ENCODE results near the gene MCTP1. TPM values are rescaled to one million over a fixed set of nuclear protein-coding genes. Genes with fewer than 3 reads are reported as not detected.

The MCTP1 gene
- total and polyA plus RNA-seq, 10 of the 15 experiments (the other 5 are each of a cell fraction or from before 2014, with no cell fraction given), result 12.6 to 45.9 (median 18.8) TPM

DNA sequence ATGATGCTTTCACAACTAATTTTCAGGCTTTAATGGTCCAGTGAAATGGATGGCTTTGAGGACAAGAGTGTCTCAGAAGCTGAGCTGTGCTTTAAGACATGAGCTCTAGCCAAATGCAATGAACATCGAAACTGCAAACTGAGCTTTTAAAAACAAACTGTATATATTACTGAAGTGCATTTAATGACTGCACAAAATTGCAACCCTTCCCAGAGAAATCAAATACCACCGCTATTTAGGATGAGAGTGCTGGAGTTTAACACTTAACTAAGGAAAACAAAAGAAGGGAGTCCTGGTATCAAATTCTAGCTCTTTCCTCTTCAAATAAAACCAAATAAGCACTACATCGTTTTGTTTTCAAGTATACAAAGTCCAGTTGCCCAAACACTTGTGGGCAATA, 502.5 kb downstream of the MCTP1 start:
- Histone ChIP-seq H3K36me3 (ENCODE audit: control insufficient read depth in 2 of 2, insufficient read depth in 2 of 2, low read length in 1 of 2) (no peaks in the 10 kb centered on the region), H2AFZ (ENCODE audit: control insufficient read depth, low read depth, low read length) (no peak overlapping the region), H3K9me3 (replicated peaks; ENCODE audit: control insufficient read depth, insufficient read depth, low read length) (no peaks in the 10 kb centered on the region), H3K27me3 (replicated peaks in 1 of 2; ENCODE audit: control insufficient read depth in 2 of 2, insufficient read depth in 2 of 2, low read length in 1 of 2) (no peaks in the 10 kb centered on the region), H4K20me1 (ENCODE audit: control insufficient read depth, insufficient read depth) (no peaks in the 10 kb centered on the region), H3K9ac (ENCODE audit: control insufficient read depth, insufficient read depth, low read length) (no peak overlapping the region), H3K4me3 (no peak overlapping the region), H3K27ac (ENCODE audit: control insufficient read depth, insufficient read depth) (no peak overlapping the region), H3K4me2 (ENCODE audit: control insufficient read depth, insufficient read depth) (no peak overlapping the region), H3K79me2 (ENCODE audit: control insufficient read depth, insufficient read depth, low read length) (no peaks in the 10 kb centered on the region), H3K4me1 (ENCODE audit: control insufficient read depth, insufficient read depth, low read length) (no peaks in the 10 kb centered on the region)
- no peak for DNase-seq (ENCODE audit: low read depth, low spot score)
- ChIA-PET RAD21 (ENCODE audit: unreplicated experiment) (interaction anchor here (0.9 to 1.2 kb wide), 2 partner anchors 33 to 39 kb away, joined by 3 read pairs; no protein-coding TSS in a partner anchor), CTCF (interaction anchor here (0.6 to 2.2 kb wide), 4 partner anchors 12 to 45 kb away, joined by 3 to 7 read pairs (median 4); no protein-coding TSS in a partner anchor), SMC1A (ENCODE audit: uncharacterized antibody, unreplicated experiment) (interaction anchor here (0.6 to 2.1 kb wide), 9 partner anchors 9 to 258 kb away, joined by 3 to 6 read pairs (median 4); no protein-coding TSS in a partner anchor), POLR2A (interaction anchor here (0.8 kb wide), 1 partner anchor 9 kb away, joined by 7 read pairs; no protein-coding TSS in a partner anchor)
- in situ Hi-C loops (cut with MboI) (no loop called here), intact Hi-C loops (cut with micrococcal nuclease; ENCODE audit: unreplicated experiment) (no loop called here)
- no peak for ATAC-seq
- BruUV-seq (replicated peaks), result no TSS peak
- TF ChIP-seq, protein P1, sequence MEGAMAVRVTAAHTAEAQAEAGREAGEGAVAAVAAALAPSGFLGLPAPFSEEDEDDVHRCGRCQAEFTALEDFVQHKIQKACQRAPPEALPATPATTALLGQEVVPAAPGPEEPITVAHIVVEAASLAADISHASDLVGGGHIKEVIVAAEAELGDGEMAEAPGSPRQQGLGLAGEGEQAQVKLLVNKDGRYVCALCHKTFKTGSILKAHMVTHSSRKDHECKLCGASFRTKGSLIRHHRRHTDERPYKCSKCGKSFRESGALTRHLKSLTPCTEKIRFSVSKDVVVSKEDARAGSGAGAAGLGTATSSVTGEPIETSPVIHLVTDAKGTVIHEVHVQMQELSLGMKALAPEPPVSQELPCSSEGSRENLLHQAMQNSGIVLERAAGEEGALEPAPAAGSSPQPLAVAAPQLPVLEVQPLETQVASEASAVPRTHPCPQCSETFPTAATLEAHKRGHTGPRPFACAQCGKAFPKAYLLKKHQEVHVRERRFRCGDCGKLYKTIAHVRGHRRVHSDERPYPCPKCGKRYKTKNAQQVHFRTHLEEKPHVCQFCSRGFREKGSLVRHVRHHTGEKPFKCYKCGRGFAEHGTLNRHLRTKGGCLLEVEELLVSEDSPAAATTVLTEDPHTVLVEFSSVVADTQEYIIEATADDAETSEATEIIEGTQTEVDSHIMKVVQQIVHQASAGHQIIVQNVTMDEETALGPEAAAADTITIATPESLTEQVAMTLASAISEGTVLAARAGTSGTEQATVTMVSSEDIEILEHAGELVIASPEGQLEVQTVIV (IDR thresholded peaks at IDR 0.05; ENCODE audit: borderline replicate concordance, partially characterized antibody), result no peak
- no peak for TF ChIP-seq GABPA (IDR thresholded peaks at IDR 0.05; ENCODE audit: low read depth)
- TF ChIP-seq FOS (IDR thresholded peaks at IDR 0.05; ENCODE audit: borderline replicate concordance, extremely low read depth, insufficient read length), result no peak
- no peak for TF ChIP-seq HDAC6 (IDR thresholded peaks at IDR 0.05; ENCODE audit: unreplicated experiment)
- no peak for FAIRE-seq
- WGBS (ENCODE audit: insufficient coverage, insufficient replicate concordance, low lambda C conversion rate, missing lambda C conversion rate), result 70% methylated on average over 3 of the region's 3 CpGs

All from GM12878 (cell line).